Mucosa of rectum (tissue), 2 donors: ENCODE data around the gene NAAA.

Source experiments
- H3K27ac ChIP-seq, 2 donors: one replicate each; pipeline ENCODE4 v1.7.0; 2013; ENCODE audit warnings: inconsistent platforms in 2 of 2, low read depth in 2 of 2, low read length in 2 of 2
- H3K27me3 ChIP-seq, 2 donors: one replicate each; pipeline ENCODE4 v1.7.0; 2013; ENCODE audit warnings: low read length in 2 of 2; ENCODE audit not compliant: control insufficient read depth in 2 of 2, insufficient read depth in 2 of 2
- H3K36me3 ChIP-seq, 2 donors: one replicate each; pipeline ENCODE4 v1.7.0; 2013; ENCODE audit warnings: low read length in 2 of 2; ENCODE audit not compliant: control insufficient read depth in 2 of 2, insufficient read depth in 2 of 2
- H3K4me1 ChIP-seq, 2 donors: one replicate each; pipeline ENCODE4 v1.7.0; 2013; ENCODE audit warnings: low read length in 2 of 2, mild to moderate bottlenecking in 1 of 2; ENCODE audit not compliant: control insufficient read depth in 2 of 2, insufficient read depth in 2 of 2
- H3K4me3 ChIP-seq, 2 donors: one replicate each; pipeline ENCODE4 v1.7.0; 2013; ENCODE audit warnings: low read length in 2 of 2
- H3K9ac ChIP-seq, 2 donors: one replicate each; pipeline ENCODE4 v1.7.0; 2013; ENCODE audit warnings: low read length in 2 of 2, low read depth in 1 of 2, mild to moderate bottlenecking in 1 of 2
- H3K9me3 ChIP-seq, 2 donors: one replicate each; pipeline ENCODE4 v1.7.0; 2013; ENCODE audit warnings: low read length in 2 of 2; ENCODE audit not compliant: control insufficient read depth in 2 of 2
- donor health status: healthy.
- donor health status: Normal muscosa, but diverticular disease.

NAAA gene

DNA sequence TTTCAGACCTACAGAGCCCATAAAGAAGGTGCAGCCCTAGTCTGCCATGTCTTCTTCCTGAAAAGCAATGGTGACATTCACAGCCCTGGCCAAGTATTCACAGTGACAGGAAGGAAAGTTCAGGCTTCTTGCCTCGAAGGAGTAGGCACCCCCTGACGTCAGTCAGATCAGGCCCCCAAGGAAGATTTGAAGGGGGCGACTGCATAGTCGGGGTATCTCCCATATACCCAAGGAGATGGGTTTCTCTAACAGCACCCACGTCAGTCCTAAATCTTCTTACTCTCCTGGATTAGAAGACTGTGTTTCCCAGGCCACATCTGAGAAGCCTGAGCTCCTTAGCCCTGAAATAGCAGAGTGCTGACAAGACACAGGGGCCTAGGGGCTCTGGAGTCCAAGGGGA, 38.5 kb downstream of the NAAA start, which contains the start of gene PPEF2:
TSS of gene PPEF2 (minus strand) at position 101 of the 400 bp plus-strand sequence. CDS start 6,127 bp downstream, outside the sequence.
- Histone ChIP-seq H3K27me3 (no peaks in the 10 kb centered on the region), H3K9ac (no peak within 1 kb of the TSS), H3K9me3 (no peaks in the 10 kb centered on the region), H3K4me1 (no peaks in the 10 kb centered on the region), H3K27ac (no peak within 1 kb of the TSS), H3K4me3 (no peak within 1 kb of the TSS), H3K36me3 (no peaks in the 10 kb centered on the region)

- Histone ChIP-seq H3K27ac (no peak overlapping the region), H3K27me3 (no peaks in the 10 kb centered on the region), H3K9ac (no peak overlapping the region), H3K9me3 (no peaks in the 10 kb centered on the region), H3K36me3 (no peaks in the 10 kb centered on the region), H3K4me1 (peaks cover 2 to 4% of the 10 kb centered on the region in 2 donors), H3K4me3 (no peak overlapping the region)
Observed at GRCh38 chr4:75898536-75898935, 42.3 kb downstream of the NAAA start.

DNA sequence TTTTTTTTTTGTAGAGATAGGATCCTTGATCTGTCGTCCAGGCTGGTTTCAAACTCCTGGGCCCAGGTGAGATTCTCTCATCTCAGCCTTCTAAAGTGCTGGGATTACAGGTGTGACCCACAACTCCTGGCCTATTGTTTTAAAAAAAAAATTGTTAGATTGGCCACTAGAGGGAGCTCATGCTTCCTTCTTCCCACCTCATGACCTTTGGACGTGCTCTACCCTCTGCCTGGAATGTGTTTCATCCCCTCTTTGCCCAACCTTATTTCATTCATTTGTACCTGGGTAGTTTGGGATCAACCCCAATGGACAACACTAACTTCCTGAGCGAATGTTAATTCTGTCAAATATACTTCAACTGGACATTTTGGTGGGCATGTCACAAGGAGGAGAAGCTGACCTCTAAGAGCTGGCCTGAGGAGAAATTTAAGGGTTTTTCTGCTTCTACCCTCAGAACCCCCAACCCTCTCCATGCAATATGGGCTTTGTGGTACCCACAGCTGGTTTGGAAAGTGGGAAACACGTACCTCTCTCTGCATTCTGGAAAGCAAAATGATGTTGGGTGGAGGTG, 45.0 kb downstream of the NAAA start:
- Histone ChIP-seq H3K36me3 (no peaks in the 10 kb centered on the region), H3K9ac (no peak overlapping the region), H3K27ac (no peak overlapping the region), H3K4me1 (peaks cover 2 to 4% of the 10 kb centered on the region in 2 donors), H3K27me3 (no peaks in the 10 kb centered on the region), H3K4me3 (no peak overlapping the region), H3K9me3 (no peaks in the 10 kb centered on the region)

- Histone ChIP-seq H3K4me3 (no peak overlapping the region), H3K36me3 (no peaks in the 10 kb centered on the region), H3K4me1 (peaks cover 2 to 4% of the 10 kb centered on the region in 2 donors), H3K9ac (no peak overlapping the region), H3K27ac (no peak overlapping the region), H3K9me3 (no peaks in the 10 kb centered on the region), H3K27me3 (no peaks in the 10 kb centered on the region)
Observed at GRCh38 chr4:75892508-75892907, 48.3 kb downstream of the NAAA start.

DNA sequence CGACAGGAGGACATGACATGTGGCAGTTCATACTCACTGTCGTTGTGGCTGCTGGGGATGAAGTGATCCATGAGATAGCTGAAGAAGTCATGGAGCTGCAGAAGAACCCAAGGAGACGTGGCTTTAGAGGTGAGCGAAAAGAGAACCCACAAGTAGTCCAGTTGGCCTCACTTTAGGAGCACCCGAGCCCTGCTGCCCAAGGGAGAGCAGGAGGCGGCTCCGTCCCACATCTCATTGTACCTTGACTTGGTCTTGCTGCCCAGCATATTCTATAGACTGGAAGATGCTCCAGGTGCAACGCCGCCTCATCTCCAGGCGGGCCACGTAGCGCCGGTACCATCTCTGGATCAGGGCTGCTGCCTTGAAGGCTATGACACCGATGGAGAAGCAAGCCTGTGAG, 49.2 kb downstream of the NAAA start:
- H3K9me3 ChIP-seq = no peaks in the 10 kb centered on the region
- no peaks in the 10 kb centered on the region for H3K27me3 ChIP-seq
- H3K36me3 ChIP-seq = no peaks in the 10 kb centered on the region
- peaks cover 2 to 4% of the 10 kb centered on the region in 2 donors for H3K4me1 ChIP-seq
- H3K27ac ChIP-seq = no peak overlapping the region
- H3K9ac ChIP-seq = no peak overlapping the region
- no peak overlapping the region for H3K4me3 ChIP-seq

DNA sequence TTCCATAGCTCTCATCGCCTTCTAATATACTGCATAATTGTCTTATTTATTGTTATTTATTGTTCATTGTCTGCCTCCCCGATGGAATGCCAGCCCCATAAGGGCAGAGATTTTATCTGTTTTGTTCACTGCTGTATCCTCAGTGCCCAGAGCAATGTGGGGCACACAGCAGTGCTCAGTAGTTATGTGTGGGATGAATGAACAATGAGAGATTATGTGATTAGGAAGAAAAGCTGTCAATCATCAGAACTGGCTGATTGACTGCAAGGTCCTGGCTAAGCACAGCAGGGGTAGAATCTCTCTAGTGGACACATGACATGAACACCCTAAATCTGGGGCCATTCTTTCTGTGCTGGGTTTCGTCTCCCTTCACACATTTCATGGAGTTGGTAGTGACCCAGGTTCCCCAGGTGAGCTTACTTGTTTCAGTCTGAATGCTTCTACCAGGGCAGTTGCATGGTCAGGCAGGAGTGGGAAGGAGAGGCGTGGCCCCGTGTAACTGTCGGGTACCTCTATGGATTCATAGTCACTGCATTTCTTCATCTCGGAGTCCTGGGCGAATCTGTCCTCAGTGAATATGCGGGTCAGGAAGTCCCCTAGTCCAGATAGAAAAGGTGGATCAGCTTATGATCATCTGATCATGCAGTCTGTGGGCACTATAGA, 51.1 kb downstream of the NAAA start:
- no peaks in the 10 kb centered on the region for H3K4me1 ChIP-seq
- H3K9ac ChIP-seq = no peak overlapping the region
- H3K27ac ChIP-seq = no peak overlapping the region
- H3K4me3 ChIP-seq = no peak overlapping the region
- no peaks in the 10 kb centered on the region for H3K9me3 ChIP-seq
- H3K36me3 ChIP-seq = no peaks in the 10 kb centered on the region
- H3K27me3 ChIP-seq = no peaks in the 10 kb centered on the region

GRCh38 chr4:75886104-75886503, 54.7 kb downstream of the NAAA start:
- Histone ChIP-seq H3K4me1 (no peaks in the 10 kb centered on the region), H3K9ac (no peak overlapping the region)

GRCh38 chr4:75881476-75881875, 59.3 kb downstream of the NAAA start:
- Histone ChIP-seq H3K36me3 (no peaks in the 10 kb centered on the region), H3K4me3 (no peak overlapping the region), H3K27me3 (no peaks in the 10 kb centered on the region), H3K27ac (no peak overlapping the region), H3K4me1 (no peaks in the 10 kb centered on the region), H3K9ac (no peak overlapping the region), H3K9me3 (no peaks in the 10 kb centered on the region)

More at GRCh38 chr4:75886104-75886503, 54.7 kb downstream of the NAAA start:
- H3K27me3 ChIP-seq = no peaks in the 10 kb centered on the region
- H3K4me3 ChIP-seq = no peak overlapping the region
- H3K9me3 ChIP-seq = no peaks in the 10 kb centered on the region
- H3K36me3 ChIP-seq = no peaks in the 10 kb centered on the region
- no peak overlapping the region for H3K27ac ChIP-seq

- H3K36me3 ChIP-seq = no peaks in the 10 kb centered on the region
- no peak overlapping the region for H3K4me3 ChIP-seq
- H3K9me3 ChIP-seq = no peaks in the 10 kb centered on the region
- H3K27me3 ChIP-seq = no peaks in the 10 kb centered on the region
- no peak overlapping the region for H3K9ac ChIP-seq
- no peaks in the 10 kb centered on the region for H3K4me1 ChIP-seq
- no peak overlapping the region for H3K27ac ChIP-seq
Observed at GRCh38 chr4:75880278-75880677, 60.5 kb downstream of the NAAA start.

DNA sequence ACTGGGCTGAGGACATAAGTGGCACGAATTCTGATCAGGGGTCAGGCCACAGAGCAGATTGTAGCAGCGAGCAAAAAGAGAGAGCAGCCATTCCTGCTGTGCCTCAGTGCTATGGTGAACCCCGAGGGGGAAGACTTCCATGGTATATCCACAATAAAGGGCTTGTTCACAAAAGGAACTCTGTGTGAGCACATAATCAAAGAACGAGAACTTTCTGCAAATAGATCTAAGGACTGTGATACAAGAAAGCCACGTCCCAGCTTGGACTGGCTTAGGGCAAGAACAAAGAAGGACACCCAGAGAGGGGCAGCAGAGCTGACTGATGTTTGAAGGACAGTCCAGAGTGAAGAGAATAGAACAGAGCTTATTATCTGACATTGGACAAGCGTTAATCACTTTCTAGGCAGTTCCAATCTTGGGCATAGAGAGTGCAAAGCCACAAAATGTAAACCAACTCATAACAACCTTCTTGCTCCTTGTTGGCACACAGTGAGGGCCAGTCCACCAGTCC, 62.5 kb downstream of the NAAA start:
- H3K9ac ChIP-seq = no peak overlapping the region
- no peaks in the 10 kb centered on the region for H3K4me1 ChIP-seq
- H3K9me3 ChIP-seq = no peaks in the 10 kb centered on the region
- no peaks in the 10 kb centered on the region for H3K27me3 ChIP-seq
- no peak overlapping the region for H3K27ac ChIP-seq
- no peaks in the 10 kb centered on the region for H3K36me3 ChIP-seq
- no peak overlapping the region for H3K4me3 ChIP-seq
